Adipocyte (in vitro differentiated cells): ENCODE measurements around the gene ACO2.
A peak's percentile ranks its signal among the peaks of the same experiment; 100 is the strongest.
"Not testable (repeated sequence)": the region's sequence is repeated elsewhere in the genome, so short reads cannot be mapped to it uniquely, and the experiment has no call there.

Source experiments
- DNase-seq: peaks from one replicate; pipeline ENCODE4 v3.0.0-alpha.2; 2015; ENCODE audit warnings: low read depth
- H3K27me3 ChIP-seq: replicated peaks from 2 replicates; pipeline ENCODE4 v1.7.0; 2013; ENCODE audit warnings: mild to moderate bottlenecking, low read length, moderate library complexity; ENCODE audit not compliant: control insufficient read depth, insufficient read depth
- H3K36me3 ChIP-seq: 2 replicates; pipeline ENCODE4 v1.7.0; 2013; ENCODE audit warnings: low read length, mild to moderate bottlenecking, moderate library complexity; ENCODE audit not compliant: control insufficient read depth, insufficient read depth, severe bottlenecking
- H3K4me1 ChIP-seq: 2 replicates; pipeline ENCODE4 v1.7.0; 2013; ENCODE audit warnings: mild to moderate bottlenecking, low read length, moderate library complexity; ENCODE audit not compliant: control insufficient read depth, insufficient read depth
- H3K4me3 ChIP-seq: 2 replicates; pipeline ENCODE4 v1.7.0; 2013; ENCODE audit warnings: mild to moderate bottlenecking, low read length, moderate library complexity
- H3K9ac ChIP-seq: 2 replicates; pipeline ENCODE4 v1.7.0; 2013; ENCODE audit warnings: mild to moderate bottlenecking, low read length, moderate library complexity
- H3K9me3 ChIP-seq: 2 replicates; pipeline ENCODE4 v1.7.0; 2013; ENCODE audit warnings: mild to moderate bottlenecking, low read length, moderate library complexity; ENCODE audit not compliant: control insufficient read depth

ACO2 gene

DNA sequence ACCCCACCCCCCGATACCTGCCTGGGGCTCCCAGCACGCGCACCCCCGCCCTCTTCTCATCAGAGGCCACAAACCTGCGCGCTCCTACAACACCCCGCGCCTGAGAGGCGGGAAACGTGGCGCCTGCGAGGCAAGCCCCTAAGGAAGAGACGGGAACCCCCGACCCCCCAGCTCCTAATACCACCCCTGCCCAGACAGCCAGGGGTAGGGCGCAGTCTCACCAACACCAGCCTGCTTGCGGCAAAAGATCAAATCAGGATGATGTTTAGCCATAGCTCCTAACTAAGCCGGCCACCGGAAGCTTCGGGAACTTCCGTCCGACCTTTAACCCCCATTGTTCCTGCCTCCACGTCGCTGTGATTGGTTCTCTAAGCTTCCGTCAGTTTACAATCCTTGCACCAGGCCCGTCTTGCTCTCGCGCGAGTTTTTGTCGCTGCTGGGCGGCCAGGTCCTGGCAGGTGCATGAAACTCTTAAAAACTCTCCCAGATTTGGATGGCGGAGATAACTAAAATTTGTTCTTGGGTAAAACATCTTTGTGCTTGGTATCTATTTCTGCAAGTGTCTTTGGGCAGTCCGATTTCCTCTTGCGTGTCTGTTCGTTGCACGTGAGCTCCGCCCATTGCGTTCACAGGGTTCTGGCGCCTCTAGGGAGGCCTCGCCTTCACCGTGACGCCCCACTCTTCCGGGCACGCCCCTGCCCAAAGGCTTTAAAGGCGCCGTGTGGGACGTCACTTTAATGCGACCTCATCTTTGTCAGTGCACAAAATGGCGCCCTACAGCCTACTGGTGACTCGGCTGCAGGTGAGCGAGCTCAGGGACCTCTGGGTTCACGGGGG lies at the start of gene ACO2, which contains the start of gene PHF5A:
ACO2 (plus strand) TSS at position 737 of the 837 bp plus-strand sequence; CDS start at position 767, 30 bp downstream.
PHF5A (minus strand) TSS at position 312 of the 837 bp plus-strand sequence; CDS start at position 273, 39 bp downstream.
- Histone ChIP-seq H3K9me3 (no peaks in the 10 kb centered on the region), H3K36me3 (peaks cover 42% of the 10 kb centered on the region), H3K27me3 (no peaks in the 10 kb centered on the region), H3K4me1 (peaks cover 31% of the 10 kb centered on the region), H3K9ac (peak within 1 kb of the TSS; percentile 93), H3K4me3 (peak within 1 kb of the TSS; percentile 94)
- peak; percentile 99 for DNase-seq

DNA sequence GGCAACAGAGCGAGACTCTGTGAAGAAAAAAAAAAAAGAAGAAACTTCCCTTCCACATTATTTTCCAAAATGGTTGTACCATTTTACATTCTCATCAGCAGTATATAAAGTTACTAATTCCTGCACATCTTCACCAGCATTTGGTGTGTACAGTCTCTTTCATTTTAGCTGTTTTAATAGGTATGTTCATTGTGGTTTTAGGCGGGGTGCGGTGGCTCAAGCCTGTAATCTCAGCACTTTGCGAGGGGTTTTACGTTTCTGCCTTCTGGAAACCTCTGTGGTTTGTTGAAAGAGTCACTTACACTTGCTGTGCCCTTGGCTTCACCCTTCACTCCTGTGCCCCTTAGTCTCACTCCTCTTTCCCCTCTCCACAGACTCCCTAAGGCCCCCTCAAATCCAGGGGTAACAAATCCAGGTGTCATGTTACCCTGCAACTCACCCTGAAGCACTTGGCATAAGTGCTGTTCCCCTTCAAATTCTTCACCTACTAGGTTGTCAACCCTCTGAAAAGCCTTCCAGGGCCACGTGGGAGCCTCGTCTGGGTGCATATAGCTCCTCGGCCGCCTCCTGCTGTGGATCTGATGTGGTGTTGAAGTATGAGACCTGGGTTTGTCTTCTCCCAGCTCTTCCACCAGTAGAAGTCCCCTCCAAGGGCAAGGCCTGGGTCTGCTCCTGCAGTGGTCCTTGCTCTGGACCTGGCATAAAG lies 43.1 kb upstream of the ACO2 start:
- Histone ChIP-seq H3K9ac (no peak overlapping the region), H3K36me3 (peaks cover 16% of the 10 kb centered on the region), H3K9me3 (no peaks in the 10 kb centered on the region), H3K4me3 (no peak overlapping the region), H3K4me1 (no peaks in the 10 kb centered on the region), H3K27me3 (no peaks in the 10 kb centered on the region)
- no peak for DNase-seq

DNA sequence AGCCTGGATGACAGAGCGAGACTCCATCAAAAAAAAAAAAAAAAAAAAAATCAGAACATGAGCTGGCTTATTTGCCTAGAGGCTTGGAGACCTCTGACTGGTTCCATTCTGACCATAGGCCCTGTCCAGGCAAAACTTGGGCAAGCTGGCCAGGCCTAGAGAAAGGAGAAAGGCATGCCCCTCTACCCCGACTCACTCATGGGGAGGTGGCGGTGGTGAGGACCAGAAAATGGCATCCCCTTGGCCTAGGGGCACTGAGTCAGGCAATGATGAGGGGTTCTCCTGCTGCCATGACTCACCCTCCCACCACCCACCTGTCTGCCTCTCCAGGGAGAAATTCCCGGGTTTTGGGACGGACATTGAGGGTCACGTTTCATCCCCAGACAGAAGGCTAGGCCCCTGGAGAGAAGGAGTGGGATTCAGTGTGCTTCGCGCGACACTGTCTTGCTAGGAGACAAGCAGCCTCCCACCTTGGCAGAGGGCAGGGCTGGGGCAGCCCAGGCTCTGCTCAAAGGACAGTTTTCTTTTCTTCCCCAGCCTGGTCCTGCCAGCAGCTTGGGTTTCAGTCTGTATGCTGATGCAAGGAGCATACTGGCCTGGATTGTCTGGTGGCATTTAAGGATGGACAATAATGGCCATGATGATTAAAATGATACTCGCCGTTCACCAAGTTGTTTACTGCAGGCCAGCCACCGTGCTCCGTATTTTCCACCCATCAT lies 39.5 kb upstream of the ACO2 start:
- no peak for DNase-seq
- H3K4me1 ChIP-seq, result peaks cover 17% of the 10 kb centered on the region
- peaks cover 29% of the 10 kb centered on the region for H3K36me3 ChIP-seq
- H3K9ac ChIP-seq, result no peak overlapping the region
- no peaks in the 10 kb centered on the region for H3K9me3 ChIP-seq
- H3K27me3 ChIP-seq, result no peaks in the 10 kb centered on the region
- no peak overlapping the region for H3K4me3 ChIP-seq

DNA sequence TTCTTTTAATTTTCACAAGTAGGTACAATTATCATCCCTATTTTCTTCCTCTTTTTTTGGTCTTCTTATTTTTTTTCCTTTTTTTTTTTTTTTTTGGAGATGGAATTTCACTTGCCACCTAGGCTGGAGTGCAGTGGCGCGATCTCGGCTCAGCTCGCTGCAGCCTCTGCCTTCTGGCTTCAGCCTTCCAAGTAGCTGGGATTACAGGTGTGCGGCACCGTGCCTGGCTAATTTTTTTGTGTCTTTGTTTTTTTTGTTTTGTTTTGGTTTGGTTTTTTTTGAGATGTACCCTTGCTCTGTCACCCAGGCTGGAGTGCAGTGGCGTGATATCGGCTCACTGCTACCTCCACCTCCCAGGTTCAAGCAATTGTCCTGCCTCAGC lies 39.0 kb upstream of the ACO2 start:
- Histone ChIP-seq H3K9me3 (no peaks in the 10 kb centered on the region), H3K4me1 (peaks cover 22% of the 10 kb centered on the region), H3K27me3 (no peaks in the 10 kb centered on the region), H3K4me3 (no peak overlapping the region), H3K9ac (no peak overlapping the region), H3K36me3 (peaks cover 34% of the 10 kb centered on the region)
- DNase-seq, result no peak

DNA sequence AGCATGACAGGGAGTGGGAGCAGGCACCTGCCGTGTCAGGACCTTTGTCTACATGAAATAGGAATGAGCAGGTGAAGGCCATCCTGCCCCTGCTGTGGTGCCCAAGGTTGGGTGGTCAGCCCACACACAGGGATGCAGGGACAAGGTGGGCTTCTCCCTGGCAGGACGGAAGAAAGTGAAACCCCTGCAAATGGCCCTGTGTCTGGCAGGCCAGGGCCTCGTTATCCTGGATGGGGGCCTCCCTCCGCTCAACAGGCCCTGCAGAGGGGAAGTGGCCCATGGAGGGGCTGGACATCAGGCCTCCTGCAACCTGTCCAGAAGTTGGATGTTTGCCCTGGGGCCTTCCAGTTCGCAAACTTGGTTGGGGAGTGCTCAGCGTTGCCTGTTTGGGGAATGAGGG lies 37.3 kb upstream of the ACO2 start:
- Histone ChIP-seq H3K9me3 (no peaks in the 10 kb centered on the region), H3K4me3 (no peak overlapping the region), H3K4me1 (peaks cover 32% of the 10 kb centered on the region), H3K27me3 (no peaks in the 10 kb centered on the region), H3K9ac (no peak overlapping the region), H3K36me3 (peaks cover 50% of the 10 kb centered on the region)
- DNase-seq, result no peak

DNA sequence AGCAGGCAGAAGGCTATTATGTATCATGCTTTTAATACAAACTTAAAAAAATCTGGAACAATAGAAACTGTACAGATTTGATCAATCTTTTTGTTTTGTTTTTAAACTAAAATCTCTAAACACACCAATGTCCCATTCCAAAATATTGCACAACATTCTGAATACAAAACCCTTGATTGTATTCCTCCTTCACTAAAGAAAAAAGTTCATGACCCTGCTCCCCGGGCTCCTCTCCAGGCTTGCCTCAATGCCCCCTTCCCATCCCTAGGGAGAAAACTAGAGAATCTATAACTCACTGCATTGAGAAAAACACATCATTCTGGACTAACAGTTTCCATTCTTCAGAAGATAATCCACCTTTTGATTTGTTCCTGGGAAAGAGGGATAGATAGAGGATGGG lies 35.4 kb upstream of the ACO2 start:
- H3K27me3 ChIP-seq, DNase-seq, H3K4me3 ChIP-seq, H3K9me3 ChIP-seq, H3K9ac ChIP-seq: not testable (repeated sequence)
- Histone ChIP-seq H3K4me1 (peaks cover 32% of the 10 kb centered on the region), H3K36me3 (peaks cover 59% of the 10 kb centered on the region)

DNA sequence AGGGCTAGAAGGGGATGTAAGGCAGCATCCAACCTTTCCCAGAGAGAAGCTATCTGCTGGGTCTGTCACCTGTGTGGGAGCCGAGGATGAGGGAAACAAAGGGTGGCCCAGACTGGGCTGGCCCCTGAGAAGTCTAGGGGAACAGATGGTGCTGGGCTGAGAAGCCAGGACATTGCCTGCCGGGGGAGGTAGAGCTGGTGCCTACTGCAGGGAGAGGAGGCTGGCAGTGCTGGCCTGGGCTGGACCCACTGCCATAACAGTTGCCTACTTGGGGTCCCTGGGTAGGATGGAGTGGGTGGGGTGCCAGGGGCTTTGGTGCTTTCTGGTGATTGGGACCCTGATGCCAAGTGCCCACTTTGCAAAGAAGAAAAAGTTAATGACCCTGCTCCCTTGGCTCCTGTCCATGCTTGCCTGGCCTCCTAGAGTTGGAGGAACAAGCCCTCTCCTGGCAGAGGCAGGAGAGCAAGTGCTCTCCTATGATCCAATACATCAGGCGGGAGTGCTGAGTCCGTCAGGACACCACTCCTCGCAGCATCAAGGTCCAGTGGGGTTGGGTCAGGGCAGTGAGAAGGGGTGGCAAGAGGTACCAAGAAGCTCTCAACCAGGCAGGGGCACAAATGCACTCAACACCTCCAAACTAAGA lies 34.4 kb upstream of the ACO2 start:
- H3K27me3 ChIP-seq, DNase-seq, H3K9me3 ChIP-seq, H3K4me3 ChIP-seq: not testable (repeated sequence)
- Histone ChIP-seq H3K4me1 (peaks cover 39% of the 10 kb centered on the region), H3K9ac (peak overlapping the region; percentile 41), H3K36me3 (peaks cover 69% of the 10 kb centered on the region)

DNA sequence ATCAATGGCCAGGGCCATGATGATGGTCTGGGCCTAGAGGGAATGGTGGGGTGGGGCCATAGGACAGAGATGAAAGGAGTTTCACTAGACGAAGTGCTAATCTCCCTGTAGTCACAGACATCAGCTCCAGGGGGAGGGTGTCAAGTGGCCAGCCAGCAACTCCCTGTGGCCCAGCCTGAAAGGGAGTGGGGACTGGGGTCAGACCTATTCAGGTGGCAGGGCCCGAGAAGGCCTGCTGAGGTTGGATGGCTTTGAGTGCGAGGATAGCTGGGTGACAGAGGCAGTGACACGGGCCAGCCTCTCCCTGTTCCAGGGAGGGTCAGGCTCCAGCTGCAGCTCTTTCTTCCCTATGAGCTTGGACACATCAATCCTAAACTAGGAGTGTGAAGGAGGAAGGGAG lies 33.4 kb upstream of the ACO2 start:
- H3K9me3 ChIP-seq, result no peaks in the 10 kb centered on the region
- H3K4me3 ChIP-seq, result no peak overlapping the region
- H3K36me3 ChIP-seq, result peaks cover 72% of the 10 kb centered on the region
- H3K4me1 ChIP-seq, result peaks cover 42% of the 10 kb centered on the region
- peak overlapping the region; percentile 41 for H3K9ac ChIP-seq
- no peak for DNase-seq
- no peaks in the 10 kb centered on the region for H3K27me3 ChIP-seq

DNA sequence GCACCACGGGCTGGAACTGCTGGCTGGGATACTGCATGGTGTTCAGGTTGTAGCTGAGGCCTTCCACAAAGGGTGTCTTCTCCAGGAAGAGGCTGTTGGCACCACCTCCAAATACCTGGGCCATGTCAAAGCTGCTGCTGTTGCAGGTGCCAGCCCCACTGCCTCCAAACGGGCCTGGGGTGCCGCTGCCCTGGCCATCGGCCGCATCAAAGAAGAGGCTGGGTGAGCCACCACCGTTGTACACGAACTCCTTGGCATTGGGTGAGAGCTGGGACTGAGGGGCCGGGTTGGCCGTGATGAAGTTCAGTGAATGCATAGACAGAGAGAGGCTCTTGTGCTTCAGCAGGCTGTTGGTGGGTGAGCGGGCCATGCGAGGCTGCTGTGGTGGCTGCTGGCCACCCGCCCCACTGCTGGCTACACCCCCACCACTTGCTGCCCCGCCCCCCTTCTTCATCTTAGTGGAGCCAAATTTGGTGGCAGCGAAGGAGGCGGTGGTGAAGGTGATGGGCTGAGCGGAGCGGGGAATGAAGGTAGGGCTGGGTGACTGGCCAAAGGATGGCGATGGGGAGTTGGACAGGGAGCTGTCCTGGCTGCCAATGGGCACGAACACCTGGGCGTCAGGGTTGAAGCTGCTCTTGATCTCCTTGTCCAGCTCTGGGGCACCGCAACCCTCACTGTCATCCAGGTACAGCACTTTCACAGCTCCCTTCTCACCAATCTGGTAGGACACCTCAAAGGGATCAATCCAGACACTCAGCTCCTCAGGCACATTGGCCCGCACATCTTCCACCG lies 32.4 kb upstream of the ACO2 start:
- Histone ChIP-seq H3K4me1 (peaks cover 44% of the 10 kb centered on the region), H3K36me3 (peaks cover 73% of the 10 kb centered on the region), H3K9me3 (no peaks in the 10 kb centered on the region), H3K4me3 (no peak overlapping the region), H3K9ac (no peak overlapping the region), H3K27me3 (no peaks in the 10 kb centered on the region)
- no peak for DNase-seq

DNA sequence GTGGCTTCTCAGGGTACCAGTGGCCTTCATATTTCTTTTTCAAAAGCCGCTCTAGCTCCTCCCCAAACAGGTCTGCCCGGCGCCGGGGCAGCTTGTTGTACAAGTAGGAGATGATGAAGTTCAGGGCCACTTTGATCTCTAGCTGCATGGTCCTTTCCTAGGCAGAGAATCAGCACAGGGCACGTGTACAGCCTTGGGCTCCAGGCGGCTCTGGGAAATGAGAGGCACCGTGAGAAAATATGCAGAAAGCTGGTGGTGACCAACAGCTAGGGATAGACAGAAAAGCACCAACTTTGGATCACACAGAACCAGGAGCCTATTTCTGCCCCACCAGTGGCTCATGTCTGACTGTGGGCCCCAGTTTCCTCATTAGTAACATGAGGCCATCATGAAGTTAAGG lies 31.7 kb upstream of the ACO2 start:
- Histone ChIP-seq H3K27me3 (no peaks in the 10 kb centered on the region), H3K4me1 (peaks cover 49% of the 10 kb centered on the region), H3K4me3 (no peak overlapping the region), H3K9ac (no peak overlapping the region), H3K36me3 (peaks cover 73% of the 10 kb centered on the region), H3K9me3 (no peaks in the 10 kb centered on the region)
- no peak for DNase-seq
